Measurements from ENCODE around the gene INAVA.

INAVA gene

GRCh38 chr1:200895801-200896530 is 1.3 kb downstream of the INAVA start:
- Histone ChIP-seq H2AFZ (ENCODE audit: low read depth, low read length) (no peak overlapping the region), H3K4me1 (ENCODE audit: insufficient read depth, low read length) (peaks cover 27% of the 10 kb centered on the region), H3K4me3 (ENCODE audit: low read length) (no peak overlapping the region), H3K36me3 (ENCODE audit: insufficient read depth, low read length) (peaks cover 43% of the 10 kb centered on the region), H3K27me3 (ENCODE audit: insufficient read depth, low read length) (no peaks in the 10 kb centered on the region), H3K9me3 (ENCODE audit: low read length) (no peaks in the 10 kb centered on the region)

GRCh38 chr1:200896531-200897196 is 2.0 kb downstream of the INAVA start:
- H2AFZ ChIP-seq (ENCODE audit: low read depth, low read length), result no peak overlapping the region
- H3K9me3 ChIP-seq (ENCODE audit: low read length), result no peaks in the 10 kb centered on the region
- no peaks in the 10 kb centered on the region for H3K27me3 ChIP-seq (ENCODE audit: insufficient read depth, low read length)
- H3K4me3 ChIP-seq (ENCODE audit: low read length), result no peak overlapping the region
- H3K36me3 ChIP-seq (ENCODE audit: insufficient read depth, low read length), result peaks cover 50% of the 10 kb centered on the region
- peaks cover 27% of the 10 kb centered on the region for H3K4me1 ChIP-seq (ENCODE audit: insufficient read depth, low read length)

DNA sequence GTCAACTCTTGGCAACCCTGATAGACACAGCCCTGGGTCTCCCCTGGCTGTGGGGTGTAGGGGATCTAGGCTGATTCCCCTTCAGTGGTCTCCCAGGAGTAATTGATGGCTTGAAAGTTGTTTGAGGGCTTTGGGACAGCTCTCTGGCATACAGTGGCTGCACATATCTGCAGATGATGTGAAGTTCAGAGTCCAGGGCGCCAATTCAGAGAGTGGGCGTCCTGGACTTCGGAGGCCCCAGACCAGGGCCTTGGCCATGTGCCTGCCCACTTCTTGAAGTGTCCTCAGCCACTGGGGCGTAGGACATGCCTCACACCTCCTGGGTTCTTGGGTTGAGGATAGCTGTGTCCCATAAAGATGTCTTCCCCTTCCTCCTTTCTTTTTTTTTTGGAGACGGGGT is 2.6 kb downstream of the INAVA start:
- H3K36me3 ChIP-seq (ENCODE audit: insufficient read depth, low read length), result peaks cover 56% of the 10 kb centered on the region
- H3K4me3 ChIP-seq (ENCODE audit: low read length), result no peak overlapping the region
- H2AFZ ChIP-seq (ENCODE audit: low read depth, low read length), result no peak overlapping the region
- no peaks in the 10 kb centered on the region for H3K9me3 ChIP-seq (ENCODE audit: low read length)
- no peaks in the 10 kb centered on the region for H3K27me3 ChIP-seq (ENCODE audit: insufficient read depth, low read length)
- peaks cover 27% of the 10 kb centered on the region for H3K4me1 ChIP-seq (ENCODE audit: insufficient read depth, low read length)

GRCh38 chr1:200899015-200899386 is 4.3 kb downstream of the INAVA start:
- Histone ChIP-seq H3K4me3 (ENCODE audit: low read length) (no peak overlapping the region), H3K4me1 (ENCODE audit: insufficient read depth, low read length) (peaks cover 10% of the 10 kb centered on the region), H3K9me3 (ENCODE audit: low read length) (no peaks in the 10 kb centered on the region), H3K27me3 (ENCODE audit: insufficient read depth, low read length) (no peaks in the 10 kb centered on the region), H2AFZ (ENCODE audit: low read depth, low read length) (no peak overlapping the region), H3K36me3 (ENCODE audit: insufficient read depth, low read length) (peaks cover 66% of the 10 kb centered on the region)

DNA sequence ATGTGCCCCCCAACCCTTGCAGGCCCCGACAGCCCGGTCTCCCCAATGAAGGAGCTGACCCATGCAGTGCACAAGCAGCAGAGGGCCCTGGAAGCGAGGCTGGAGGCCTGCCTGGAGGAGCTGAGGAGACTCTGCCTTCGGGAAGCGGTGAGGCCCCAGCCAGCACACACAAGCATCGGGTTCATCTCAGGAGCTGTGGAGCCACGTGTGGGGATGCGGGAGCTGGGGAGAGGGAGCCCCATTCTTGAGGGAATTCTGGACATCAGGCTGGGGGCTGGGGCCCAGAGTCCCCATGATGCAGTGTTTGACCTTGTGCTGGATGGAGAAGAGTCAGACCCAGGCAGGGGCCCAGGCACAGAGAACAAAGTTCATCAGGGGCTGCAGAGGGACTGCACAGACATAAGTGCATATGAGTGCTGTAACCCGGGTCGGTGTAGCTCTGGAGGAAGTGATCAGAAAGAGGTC is 4.8 kb downstream of the INAVA start:
- Histone ChIP-seq H3K9me3 (ENCODE audit: low read length) (no peaks in the 10 kb centered on the region), H3K27me3 (ENCODE audit: insufficient read depth, low read length) (no peaks in the 10 kb centered on the region), H3K4me3 (ENCODE audit: low read length) (no peak overlapping the region), H3K36me3 (ENCODE audit: insufficient read depth, low read length) (peaks cover 64% of the 10 kb centered on the region), H3K4me1 (ENCODE audit: insufficient read depth, low read length) (peaks cover 5% of the 10 kb centered on the region), H2AFZ (ENCODE audit: low read depth, low read length) (no peak overlapping the region)

DNA sequence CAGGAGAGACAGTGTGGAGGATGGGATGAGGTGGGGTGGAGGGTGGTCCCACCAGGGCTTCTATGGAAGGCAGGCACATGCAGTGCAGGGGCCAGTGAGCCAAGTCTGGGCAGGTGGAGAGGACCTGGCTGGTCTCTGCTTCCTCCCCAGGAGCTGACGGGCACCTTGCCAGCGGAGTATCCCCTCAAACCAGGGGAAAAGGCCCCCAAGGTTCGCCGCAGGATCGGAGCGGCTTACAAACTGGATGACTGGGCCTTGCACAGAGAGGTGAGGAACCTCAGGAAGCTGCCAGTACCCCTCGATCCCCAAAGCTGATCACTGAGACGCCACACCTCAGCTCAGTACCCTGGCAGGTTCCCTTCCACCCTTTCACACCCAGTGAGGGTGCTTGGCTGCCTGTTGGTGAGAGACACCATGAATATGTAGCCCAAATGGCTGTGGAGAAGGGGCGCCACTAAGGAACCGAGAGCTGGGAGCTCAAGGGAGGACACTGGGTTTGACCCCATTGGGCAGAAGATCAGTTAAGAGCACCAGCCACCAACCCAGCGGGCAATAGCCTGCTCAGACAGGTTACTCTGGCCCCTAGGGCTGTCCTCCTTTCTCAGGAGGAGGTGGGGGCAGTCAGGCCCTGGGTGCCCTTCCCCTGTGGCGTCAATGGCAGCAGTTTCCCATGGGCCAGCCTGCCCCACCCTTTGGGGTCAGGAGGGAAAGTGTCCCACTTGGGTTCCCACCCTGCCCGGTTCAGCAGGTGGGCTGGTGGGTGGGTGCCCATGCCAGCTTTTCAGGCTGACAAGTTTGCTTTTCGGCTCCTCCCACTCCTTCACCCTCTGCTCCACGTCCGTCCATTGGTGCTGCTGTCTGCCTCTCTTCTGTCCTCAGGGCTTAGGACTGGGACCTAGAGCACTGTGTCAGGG is 5.5 kb downstream of the INAVA start:
- Histone ChIP-seq H2AFZ (ENCODE audit: low read depth, low read length) (no peak overlapping the region), H3K4me1 (ENCODE audit: insufficient read depth, low read length) (no peaks in the 10 kb centered on the region), H3K36me3 (ENCODE audit: insufficient read depth, low read length) (peaks cover 62% of the 10 kb centered on the region), H3K27me3 (ENCODE audit: insufficient read depth, low read length) (no peaks in the 10 kb centered on the region), H3K4me3 (ENCODE audit: low read length) (no peak overlapping the region), H3K9me3 (ENCODE audit: low read length) (no peaks in the 10 kb centered on the region)

DNA sequence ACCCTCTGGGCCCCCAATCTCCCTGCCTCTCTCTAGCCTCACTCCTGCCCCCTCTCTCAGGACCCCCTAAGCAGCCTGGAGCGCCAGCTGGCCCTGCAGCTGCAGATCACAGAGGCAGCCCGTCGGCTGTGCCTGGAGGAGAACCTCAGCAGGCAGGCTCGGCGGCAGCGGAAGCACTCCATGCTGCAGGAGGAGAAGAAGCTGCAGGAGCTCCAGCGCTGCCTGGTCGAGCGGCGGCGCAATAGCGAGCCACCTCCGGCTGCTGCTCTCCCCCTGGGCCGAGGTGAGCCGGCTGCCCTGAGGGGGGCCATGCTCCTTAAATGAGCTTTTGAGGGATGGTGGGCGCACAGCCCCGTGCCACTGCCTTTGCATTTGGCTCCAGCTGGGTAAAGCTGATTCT is 6.2 kb downstream of the INAVA start:
- no peak overlapping the region for H3K4me3 ChIP-seq (ENCODE audit: low read length)
- no peak overlapping the region for H2AFZ ChIP-seq (ENCODE audit: low read depth, low read length)
- peaks cover 67% of the 10 kb centered on the region for H3K36me3 ChIP-seq (ENCODE audit: insufficient read depth, low read length)
- no peaks in the 10 kb centered on the region for H3K9me3 ChIP-seq (ENCODE audit: low read length)
- H3K4me1 ChIP-seq (ENCODE audit: insufficient read depth, low read length), result no peaks in the 10 kb centered on the region
- no peaks in the 10 kb centered on the region for H3K27me3 ChIP-seq (ENCODE audit: insufficient read depth, low read length)

DNA sequence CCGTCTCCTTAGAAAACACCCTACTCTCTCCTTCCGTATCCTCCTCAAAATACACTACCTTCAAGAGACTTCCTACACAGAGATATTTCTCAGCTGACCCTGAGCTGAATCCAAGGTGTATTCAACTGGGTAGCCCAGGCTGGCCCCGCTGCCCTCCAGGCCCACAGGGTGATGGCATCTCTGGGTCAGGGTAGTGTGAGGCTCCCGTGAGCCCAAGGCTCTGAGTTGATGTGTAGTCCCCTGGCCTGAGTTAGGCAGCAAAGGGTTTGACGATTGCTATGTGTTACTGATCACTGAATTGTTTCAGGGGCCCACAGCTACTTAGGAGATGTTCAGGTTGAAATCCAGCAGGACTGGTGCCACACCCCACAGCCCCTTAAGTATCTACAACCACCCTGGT is 6.7 kb downstream of the INAVA start:
- H3K4me3 ChIP-seq (ENCODE audit: low read length), result no peak overlapping the region
- no peaks in the 10 kb centered on the region for H3K4me1 ChIP-seq (ENCODE audit: insufficient read depth, low read length)
- H3K36me3 ChIP-seq (ENCODE audit: insufficient read depth, low read length), result peaks cover 69% of the 10 kb centered on the region
- H2AFZ ChIP-seq (ENCODE audit: low read depth, low read length), result no peak overlapping the region
- no peaks in the 10 kb centered on the region for H3K27me3 ChIP-seq (ENCODE audit: insufficient read depth, low read length)
- no peaks in the 10 kb centered on the region for H3K9me3 ChIP-seq (ENCODE audit: low read length)

DNA sequence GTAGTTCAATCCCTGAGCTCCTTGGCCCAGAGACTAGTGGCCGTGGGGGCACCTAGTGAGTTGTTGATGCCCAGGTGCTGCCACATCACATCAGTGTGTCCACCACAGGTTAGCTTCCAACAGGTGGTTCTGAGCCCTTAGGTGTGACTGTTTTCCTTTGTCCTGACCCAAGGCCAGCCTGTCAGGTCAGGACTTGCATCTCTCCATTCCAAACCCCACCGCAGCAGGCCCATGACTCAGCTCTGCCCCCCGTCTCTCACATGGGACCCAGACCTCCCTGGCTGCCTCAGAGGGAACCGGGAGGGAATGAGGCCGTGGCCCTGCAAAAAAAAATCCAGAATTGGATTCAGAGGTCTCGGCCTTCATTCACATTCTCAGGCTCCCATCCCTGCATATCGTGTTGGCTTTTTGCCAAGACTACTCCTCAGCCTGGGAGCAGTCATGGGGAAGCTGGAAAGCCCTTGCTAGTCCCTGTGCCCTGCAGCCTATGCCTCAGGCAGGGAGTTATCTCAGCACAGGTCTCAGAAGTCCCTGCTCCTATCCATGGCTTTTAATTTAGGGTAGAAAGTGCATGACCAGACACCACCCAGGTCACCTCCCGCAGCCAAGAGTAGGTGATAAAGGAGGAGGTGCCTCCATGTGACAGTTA is 7.2 kb downstream of the INAVA start:
- no peaks in the 10 kb centered on the region for H3K9me3 ChIP-seq (ENCODE audit: low read length)
- H3K36me3 ChIP-seq (ENCODE audit: insufficient read depth, low read length), result peaks cover 75% of the 10 kb centered on the region
- H3K4me1 ChIP-seq (ENCODE audit: insufficient read depth, low read length), result no peaks in the 10 kb centered on the region

DNA sequence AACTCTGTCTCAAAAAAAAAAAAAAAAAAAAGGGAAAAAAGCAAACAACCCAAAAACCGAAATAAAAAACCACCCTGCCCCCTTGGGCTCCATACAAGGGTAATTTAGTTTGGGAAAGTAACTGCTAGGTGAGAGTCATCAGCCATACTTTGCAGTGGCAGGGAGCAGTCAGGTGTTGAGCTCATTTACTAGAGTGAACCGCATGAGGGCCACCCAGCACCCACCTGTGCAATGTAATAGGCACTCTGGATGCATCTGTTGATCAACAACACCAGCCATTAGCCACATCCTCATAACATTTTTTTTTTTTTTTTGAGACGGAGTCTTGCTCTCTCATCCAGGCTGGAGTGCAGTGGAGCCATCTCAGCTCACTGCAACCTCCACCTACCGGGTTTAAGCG is 9.1 kb downstream of the INAVA start:
- Histone ChIP-seq H3K36me3 (ENCODE audit: insufficient read depth, low read length) (peaks cover 74% of the 10 kb centered on the region), H3K27me3 (ENCODE audit: insufficient read depth, low read length) (no peaks in the 10 kb centered on the region), H2AFZ (ENCODE audit: low read depth, low read length) (no peak overlapping the region), H3K4me1 (ENCODE audit: insufficient read depth, low read length) (no peaks in the 10 kb centered on the region), H3K9me3 (ENCODE audit: low read length) (no peaks in the 10 kb centered on the region), H3K4me3 (ENCODE audit: low read length) (no peak overlapping the region)

More for the DNA sequence above, 7.2 kb downstream of the INAVA start:
- Histone ChIP-seq H3K4me3 (ENCODE audit: low read length) (no peak overlapping the region), H3K27me3 (ENCODE audit: insufficient read depth, low read length) (no peaks in the 10 kb centered on the region), H2AFZ (ENCODE audit: low read depth, low read length) (no peak overlapping the region)

- Histone ChIP-seq H3K4me3 (ENCODE audit: low read length) (no peak overlapping the region), H3K27me3 (ENCODE audit: insufficient read depth, low read length) (no peaks in the 10 kb centered on the region), H3K36me3 (ENCODE audit: insufficient read depth, low read length) (peaks cover 74% of the 10 kb centered on the region), H2AFZ (ENCODE audit: low read depth, low read length) (no peak overlapping the region), H3K4me1 (ENCODE audit: insufficient read depth, low read length) (no peaks in the 10 kb centered on the region), H3K9me3 (ENCODE audit: low read length) (no peaks in the 10 kb centered on the region)
Measured at GRCh38 chr1:200904772-200905171, 10.1 kb downstream of the INAVA start.

GRCh38 chr1:200905411-200906052 is 10.8 kb downstream of the INAVA start:
- Histone ChIP-seq H3K27me3 (ENCODE audit: insufficient read depth, low read length) (no peaks in the 10 kb centered on the region), H2AFZ (ENCODE audit: low read depth, low read length) (no peak overlapping the region), H3K4me1 (ENCODE audit: insufficient read depth, low read length) (no peaks in the 10 kb centered on the region), H3K36me3 (ENCODE audit: insufficient read depth, low read length) (peaks cover 74% of the 10 kb centered on the region), H3K9me3 (ENCODE audit: low read length) (no peaks in the 10 kb centered on the region), H3K4me3 (ENCODE audit: low read length) (no peak overlapping the region)

Measured in neuron (in vitro differentiated cells).